Ovary (tissue), 3 donors: ENCODE results near the gene KRT80.

Source experiments
- EP300 ChIP-seq: sonication (generic); formaldehyde crosslinking; IDR thresholded peaks from one replicate; pipeline ENCODE4 v1.6.1; 2017; ENCODE audit warnings: antibody characterized with exemption
- TF ChIP-seq, protein P1 (sequence below), 3 donors: fragments of 450-650 bp in 2 of 3; fragments of 200-600 bp in 1 of 3; IDR thresholded peaks; one replicate each; pipeline versions ENCODE4 v1.5.1 to v1.8.0; 2016 to 2022; ENCODE audit warnings: antibody characterized with exemption in 3 of 3, mild to moderate bottlenecking in 1 of 3
- donor health status: DM: no; HTN: no; CAD: no.

DNA sequence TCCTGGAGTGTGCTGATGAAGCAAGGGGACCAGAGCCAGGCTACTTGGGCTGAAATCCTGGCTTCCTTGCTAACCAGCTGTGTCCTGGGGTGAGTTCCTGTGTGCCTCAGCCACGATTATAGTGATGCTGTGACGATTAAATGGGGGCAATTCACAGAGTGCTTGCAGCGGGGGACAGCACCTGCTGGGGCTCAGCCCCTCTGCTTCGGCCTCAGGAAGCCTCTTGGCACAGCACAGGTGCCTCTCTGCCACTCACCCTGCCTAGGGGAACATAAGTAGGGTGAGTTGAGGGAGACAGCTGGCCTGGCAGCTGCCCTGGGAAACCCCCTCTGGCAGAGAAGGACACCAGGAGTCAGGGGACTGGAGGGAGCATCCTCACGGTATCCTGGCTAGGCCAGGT, 9.4 kb downstream of the KRT80 start:
- TF ChIP-seq EP300, result no peak
- TF ChIP-seq, protein P1, sequence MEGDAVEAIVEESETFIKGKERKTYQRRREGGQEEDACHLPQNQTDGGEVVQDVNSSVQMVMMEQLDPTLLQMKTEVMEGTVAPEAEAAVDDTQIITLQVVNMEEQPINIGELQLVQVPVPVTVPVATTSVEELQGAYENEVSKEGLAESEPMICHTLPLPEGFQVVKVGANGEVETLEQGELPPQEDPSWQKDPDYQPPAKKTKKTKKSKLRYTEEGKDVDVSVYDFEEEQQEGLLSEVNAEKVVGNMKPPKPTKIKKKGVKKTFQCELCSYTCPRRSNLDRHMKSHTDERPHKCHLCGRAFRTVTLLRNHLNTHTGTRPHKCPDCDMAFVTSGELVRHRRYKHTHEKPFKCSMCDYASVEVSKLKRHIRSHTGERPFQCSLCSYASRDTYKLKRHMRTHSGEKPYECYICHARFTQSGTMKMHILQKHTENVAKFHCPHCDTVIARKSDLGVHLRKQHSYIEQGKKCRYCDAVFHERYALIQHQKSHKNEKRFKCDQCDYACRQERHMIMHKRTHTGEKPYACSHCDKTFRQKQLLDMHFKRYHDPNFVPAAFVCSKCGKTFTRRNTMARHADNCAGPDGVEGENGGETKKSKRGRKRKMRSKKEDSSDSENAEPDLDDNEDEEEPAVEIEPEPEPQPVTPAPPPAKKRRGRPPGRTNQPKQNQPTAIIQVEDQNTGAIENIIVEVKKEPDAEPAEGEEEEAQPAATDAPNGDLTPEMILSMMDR (IDR thresholded peaks at IDR 0.05), result no peak
